MCF 10A (cell line): ENCODE measurements around the gene BICC1. TPM values are rescaled to one million over a fixed set of nuclear protein-coding genes. Genes with fewer than 3 reads are reported as not detected.

Source experiments
- BruUV-seq: library from RNA; stranded (reverse); fragments of 400-500 nt; replicated peaks from 2 replicates; lab custom pipeline; 2021; lab: Mats Ljungman, UMichigan
- CTCF ChIA-PET: fragments of 300-600 bp; sonication (Branson Sonifier 250); formaldehyde crosslinking; extraction: SDS; loops from one replicate; lab custom pipeline; 2021; ENCODE audit warnings: antibody characterized with exemption, inconsistent platforms; lab: Yijun Ruan, JAX
- POLR2A ChIA-PET: fragments of 300-600, 350-650 bp; sonication (Branson Sonifier 250); formaldehyde crosslinking; extraction: SDS; loops from one replicate; lab custom pipeline; 2020; ENCODE audit warnings: antibody characterized with exemption, inconsistent platforms; lab: Yijun Ruan, JAX
- DNase-seq: peaks from one replicate; pipeline ENCODE4 v3.0.0-alpha.2; 2018; ENCODE audit not compliant: unreplicated experiment
- H3K27ac Mint-ChIP-seq: one replicate; pipeline ENCODE4 v1.8.0; 2022; ENCODE audit warnings: mild to moderate bottlenecking, low read depth, mixed read lengths; ENCODE audit not compliant: unreplicated experiment
- H3K27me3 Mint-ChIP-seq: one replicate; pipeline ENCODE4 v1.8.0; 2022; ENCODE audit warnings: mixed read lengths; ENCODE audit not compliant: insufficient read depth, unreplicated experiment
- H3K36me3 Mint-ChIP-seq: one replicate; pipeline ENCODE4 v1.8.0; 2022; ENCODE audit warnings: mild to moderate bottlenecking, moderate library complexity, mixed read lengths; ENCODE audit not compliant: insufficient read depth, unreplicated experiment
- H3K4me1 Mint-ChIP-seq: one replicate; pipeline ENCODE4 v1.8.0; 2022; ENCODE audit warnings: mixed read lengths; ENCODE audit not compliant: insufficient read depth, unreplicated experiment
- H3K4me3 Mint-ChIP-seq: one replicate; pipeline ENCODE4 v1.8.0; 2022; ENCODE audit warnings: mild to moderate bottlenecking, moderate library complexity, mixed read lengths; ENCODE audit not compliant: unreplicated experiment
- H3K9me3 Mint-ChIP-seq: one replicate; pipeline ENCODE4 v1.8.0; 2022; ENCODE audit warnings: mixed read lengths; ENCODE audit not compliant: unreplicated experiment
- intact Hi-C: fragments of 100-400 bp; cut with micrococcal nuclease; formaldehyde crosslinking; loops from 2 replicates; pipeline ENCODE4 v1.14.1; 2022
- total RNA-seq: library from RNA; stranded (reverse); gene quantifications from 2 replicates; pipeline ENCODE4 v1.2.3, GENCODE V29; 2022
- TF ChIP-seq, protein P1 (sequence below): fragments of 200-600 bp; IDR thresholded peaks from one replicate; pipeline ENCODE4 v1.8.0; 2022; ENCODE audit warnings: antibody characterized with exemption, mild to moderate bottlenecking; ENCODE audit not compliant: unreplicated experiment

BICC1 gene
- total RNA-seq, 1 experiment from 2014 or later, result 15.6 TPM

DNA sequence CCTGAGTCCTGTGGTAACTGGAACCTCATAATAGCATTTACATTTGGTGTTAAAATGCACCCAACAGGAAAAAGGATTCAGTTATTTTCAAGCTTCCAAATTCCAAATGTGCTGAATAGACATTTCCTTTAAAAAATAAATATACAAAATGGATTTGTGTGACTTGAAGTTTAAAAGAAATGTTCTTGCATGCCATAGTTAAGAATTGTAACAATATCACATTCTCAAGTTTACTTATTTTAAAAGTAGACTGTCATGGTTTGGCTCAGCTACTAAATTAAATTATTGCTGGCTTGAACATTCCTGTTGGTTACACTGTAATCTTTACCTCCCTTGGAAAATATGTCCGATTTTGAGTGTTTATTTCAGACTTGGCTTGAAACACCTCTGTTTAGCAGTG, 31.5 kb downstream of the BICC1 start:
- Mint-ChIP-seq H3K4me1 (peaks cover 31% of the 10 kb centered on the region), H3K9me3 (peaks cover 14% of the 10 kb centered on the region), H3K36me3 (no peaks in the 10 kb centered on the region), H3K4me3 (no peak overlapping the region), H3K27ac (no peak overlapping the region), H3K27me3 (no peaks in the 10 kb centered on the region)
- BruUV-seq, result no TSS peak
- ChIA-PET POLR2A (interaction anchor here (0.6 kb wide), 1 partner anchor 188 kb away, joined by 5 read pairs; no protein-coding TSS in a partner anchor), CTCF (interaction anchor here (0.7 to 1.4 kb wide), 3 partner anchors 12 to 130 kb away, joined by 3 to 6 read pairs (median 3); no protein-coding TSS in a partner anchor)
- intact Hi-C loops, result no loop called here
- TF ChIP-seq, protein P1, sequence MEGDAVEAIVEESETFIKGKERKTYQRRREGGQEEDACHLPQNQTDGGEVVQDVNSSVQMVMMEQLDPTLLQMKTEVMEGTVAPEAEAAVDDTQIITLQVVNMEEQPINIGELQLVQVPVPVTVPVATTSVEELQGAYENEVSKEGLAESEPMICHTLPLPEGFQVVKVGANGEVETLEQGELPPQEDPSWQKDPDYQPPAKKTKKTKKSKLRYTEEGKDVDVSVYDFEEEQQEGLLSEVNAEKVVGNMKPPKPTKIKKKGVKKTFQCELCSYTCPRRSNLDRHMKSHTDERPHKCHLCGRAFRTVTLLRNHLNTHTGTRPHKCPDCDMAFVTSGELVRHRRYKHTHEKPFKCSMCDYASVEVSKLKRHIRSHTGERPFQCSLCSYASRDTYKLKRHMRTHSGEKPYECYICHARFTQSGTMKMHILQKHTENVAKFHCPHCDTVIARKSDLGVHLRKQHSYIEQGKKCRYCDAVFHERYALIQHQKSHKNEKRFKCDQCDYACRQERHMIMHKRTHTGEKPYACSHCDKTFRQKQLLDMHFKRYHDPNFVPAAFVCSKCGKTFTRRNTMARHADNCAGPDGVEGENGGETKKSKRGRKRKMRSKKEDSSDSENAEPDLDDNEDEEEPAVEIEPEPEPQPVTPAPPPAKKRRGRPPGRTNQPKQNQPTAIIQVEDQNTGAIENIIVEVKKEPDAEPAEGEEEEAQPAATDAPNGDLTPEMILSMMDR, result no peak
- no peak for DNase-seq

DNA sequence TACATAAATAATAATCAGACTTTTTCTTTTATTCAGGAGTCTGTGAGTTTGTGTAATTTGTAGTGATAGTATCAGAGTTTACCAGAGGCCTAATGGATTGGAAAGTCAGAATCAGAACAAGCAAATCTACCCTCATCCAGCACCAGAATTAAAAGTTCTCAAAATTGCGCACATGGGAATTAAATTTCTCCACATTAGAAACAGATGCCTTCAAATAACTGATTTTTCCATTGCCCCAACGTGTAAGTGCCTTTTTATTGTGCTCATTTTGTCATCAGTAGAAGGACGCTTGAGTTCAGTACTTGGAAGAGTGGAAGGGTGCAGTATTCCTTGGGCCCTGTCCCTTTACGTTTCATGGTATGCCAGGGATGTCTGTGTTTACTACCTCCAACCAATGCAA, 32.8 kb downstream of the BICC1 start:
- Mint-ChIP-seq H3K27ac (peak overlapping the region; percentile 57), H3K4me3 (no peak overlapping the region), H3K4me1 (peaks cover 31% of the 10 kb centered on the region), H3K36me3 (no peaks in the 10 kb centered on the region), H3K27me3 (no peaks in the 10 kb centered on the region), H3K9me3 (peaks cover 1% of the 10 kb centered on the region)
- no peak for DNase-seq
- CTCF ChIA-PET, result interaction anchor here (1.2 kb wide), 1 partner anchor 131 kb away, joined by 3 read pairs; no protein-coding TSS in a partner anchor
- POLR2A ChIA-PET, result no interaction called here
- TF ChIP-seq, protein P1, result no peak
- intact Hi-C loops, result no loop called here
- BruUV-seq, result no TSS peak

DNA sequence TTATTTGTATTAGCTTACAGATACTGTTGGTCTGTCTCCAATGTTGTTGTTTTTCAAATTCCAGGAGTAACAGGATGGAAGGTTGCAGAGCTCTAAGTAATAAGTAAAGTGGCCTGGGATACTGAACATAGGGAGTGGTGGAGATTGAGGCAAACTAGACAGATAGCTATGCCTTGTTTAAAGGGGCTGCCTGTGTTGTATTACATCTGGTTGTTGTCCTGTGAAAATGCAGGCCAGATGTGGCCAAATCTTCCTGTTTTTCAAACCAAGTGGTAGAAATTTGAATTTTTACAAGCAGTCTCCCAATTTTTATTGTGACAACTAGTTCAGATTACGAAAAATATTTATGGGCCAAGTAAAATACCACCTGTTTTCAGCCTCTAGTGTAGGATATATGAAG, 33.5 kb downstream of the BICC1 start:
- ChIA-PET POLR2A (interaction anchor here (0.6 to 0.8 kb wide), 2 partner anchors 34 to 265 kb away, joined by 3 to 4 read pairs; no protein-coding TSS in a partner anchor), CTCF (interaction anchor here (1.0 kb wide), 1 partner anchor 15 kb away, joined by 4 read pairs; no protein-coding TSS in a partner anchor)
- TF ChIP-seq, protein P1, result no peak
- BruUV-seq, result no TSS peak
- Mint-ChIP-seq H3K27ac (peak overlapping the region; percentile 57), H3K9me3 (no peaks in the 10 kb centered on the region), H3K4me1 (peaks cover 37% of the 10 kb centered on the region), H3K36me3 (no peaks in the 10 kb centered on the region), H3K4me3 (no peak overlapping the region), H3K27me3 (no peaks in the 10 kb centered on the region)
- intact Hi-C loops, result no loop called here
- DNase-seq, result no peak

DNA sequence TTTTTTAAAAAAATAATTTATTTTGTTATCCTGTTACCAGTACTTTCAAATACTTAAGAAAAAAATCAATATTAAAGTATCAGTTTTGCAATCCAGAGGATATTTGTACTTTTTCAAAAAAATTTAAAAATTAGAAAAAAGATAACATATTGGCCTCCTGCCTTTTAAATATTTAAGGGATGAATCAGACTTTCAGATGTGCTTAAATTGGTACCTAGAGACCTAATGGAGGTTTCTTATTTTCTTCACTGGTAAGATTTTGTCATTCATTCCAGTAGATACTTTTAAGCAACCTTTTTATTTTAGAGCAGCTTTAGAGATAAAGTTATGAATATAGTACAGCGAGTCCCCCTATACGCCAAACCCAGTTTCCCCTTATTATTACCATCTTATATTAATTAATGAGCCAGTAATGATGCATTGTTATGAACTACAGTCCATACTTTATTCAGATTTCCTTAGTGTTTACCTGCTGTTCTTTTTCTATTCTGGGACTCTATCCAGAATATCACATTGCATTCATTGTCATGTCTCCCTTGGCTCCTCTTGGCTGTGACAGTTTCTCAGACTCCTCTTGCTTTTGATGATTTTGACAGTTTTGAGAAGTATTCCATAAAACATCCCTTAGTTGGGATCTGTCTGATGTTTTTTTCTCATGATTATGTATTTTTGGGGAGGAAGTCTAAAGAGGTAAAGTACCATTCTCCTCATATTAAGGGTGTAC, 34.2 kb downstream of the BICC1 start:
- CTCF ChIA-PET, result interaction anchor here (1.0 kb wide), 1 partner anchor 16 kb away, joined by 4 read pairs; no protein-coding TSS in a partner anchor
- BruUV-seq, result no TSS peak
- H3K36me3 Mint-ChIP-seq, result no peaks in the 10 kb centered on the region
- no peaks in the 10 kb centered on the region for H3K27me3 Mint-ChIP-seq
- peaks cover 42% of the 10 kb centered on the region for H3K4me1 Mint-ChIP-seq
- no peaks in the 10 kb centered on the region for H3K9me3 Mint-ChIP-seq
- H3K27ac Mint-ChIP-seq, result peak overlapping the region; percentile 4
- DNase-seq, result no peak
- TF ChIP-seq, protein P1, result no peak
- no peak overlapping the region for H3K4me3 Mint-ChIP-seq
- POLR2A ChIA-PET, result interaction anchor here (0.6 to 0.8 kb wide), 3 partner anchors 35 to 264 kb away, joined by 3 to 4 read pairs (median 3); no protein-coding TSS in a partner anchor
- intact Hi-C loops, result no loop called here
